SK-N-SH (cell line): ENCODE data around the gene STRBP.

Experiments used
- CTCF ChIP-seq: fragments of 200-600 bp; sonication (generic); IDR thresholded peaks from 2 replicates; pipeline ENCODE4 v1.6.1; 2017; ENCODE audit warnings: antibody characterized with exemption, mild to moderate bottlenecking, moderate library complexity
- EP300 ChIP-seq, 2 experiments: IDR thresholded peaks; 2 replicates each; pipeline versions ENCODE4 v1.4.0 to v1.6.1; 2012; ENCODE audit warnings: borderline replicate concordance in 1 of 2, low read depth in 1 of 2, low read length in 1 of 2
- POLR2AphosphoS5 ChIP-seq: IDR thresholded peaks from 2 replicates; pipeline ENCODE4 v1.6.1; 2012; ENCODE audit warnings: low read depth, low read length

- no peak for TF ChIP-seq CTCF
- TF ChIP-seq POLR2AphosphoS5, result no peak
- TF ChIP-seq EP300 (IDR thresholded peaks at IDR 0.05; ENCODE audit: borderline replicate concordance in 1 of 2, low read depth in 1 of 2, low read length in 1 of 2), result no peak
These were observed 59.7 kb downstream of the STRBP start for GRCh38 chr9:123208626-123209174.
